ENCODE measurements around the gene SEC62.

DNA sequence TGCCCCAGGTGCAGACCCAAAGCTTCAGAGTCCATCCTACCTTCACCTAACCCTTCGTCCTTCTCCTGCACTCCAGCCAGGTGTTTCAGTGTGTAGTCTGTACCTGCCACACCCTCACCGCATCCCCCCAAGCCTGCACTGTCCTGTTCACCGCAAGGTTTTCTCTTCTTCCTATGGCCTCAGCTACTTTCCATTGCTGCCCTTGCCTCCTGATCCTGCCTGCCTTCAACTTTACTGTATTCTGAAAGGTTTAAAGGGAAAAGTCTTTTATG is 80.5 kb downstream of the SEC62 start:
- TF ChIP-seq, protein P1, sequence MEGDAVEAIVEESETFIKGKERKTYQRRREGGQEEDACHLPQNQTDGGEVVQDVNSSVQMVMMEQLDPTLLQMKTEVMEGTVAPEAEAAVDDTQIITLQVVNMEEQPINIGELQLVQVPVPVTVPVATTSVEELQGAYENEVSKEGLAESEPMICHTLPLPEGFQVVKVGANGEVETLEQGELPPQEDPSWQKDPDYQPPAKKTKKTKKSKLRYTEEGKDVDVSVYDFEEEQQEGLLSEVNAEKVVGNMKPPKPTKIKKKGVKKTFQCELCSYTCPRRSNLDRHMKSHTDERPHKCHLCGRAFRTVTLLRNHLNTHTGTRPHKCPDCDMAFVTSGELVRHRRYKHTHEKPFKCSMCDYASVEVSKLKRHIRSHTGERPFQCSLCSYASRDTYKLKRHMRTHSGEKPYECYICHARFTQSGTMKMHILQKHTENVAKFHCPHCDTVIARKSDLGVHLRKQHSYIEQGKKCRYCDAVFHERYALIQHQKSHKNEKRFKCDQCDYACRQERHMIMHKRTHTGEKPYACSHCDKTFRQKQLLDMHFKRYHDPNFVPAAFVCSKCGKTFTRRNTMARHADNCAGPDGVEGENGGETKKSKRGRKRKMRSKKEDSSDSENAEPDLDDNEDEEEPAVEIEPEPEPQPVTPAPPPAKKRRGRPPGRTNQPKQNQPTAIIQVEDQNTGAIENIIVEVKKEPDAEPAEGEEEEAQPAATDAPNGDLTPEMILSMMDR (IDR thresholded peaks at IDR 0.05) = no peak
- TF ChIP-seq ZFX (IDR thresholded peaks at IDR 0.05; ENCODE audit: borderline replicate concordance) = no peak

Data from 22Rv1 (cell line).